Vagina (tissue), 2 donors: Measurements from ENCODE around the gene SUGCT. TPM values are rescaled to one million over a fixed set of nuclear protein-coding genes. Genes with fewer than 3 reads are reported as not detected.

ENCODE experiments used
- DNase-seq, 2 donors: peaks; one replicate each; pipeline ENCODE4 v3.0.0-alpha.2; 2017; ENCODE audit errors: extremely low spot score in 2 of 2
- H3K27ac ChIP-seq: fragments of 200-600 bp; sonication (generic); one replicate; pipeline ENCODE4 v1.5.1; 2019
- H3K27me3 ChIP-seq: fragments of 200-600 bp; sonication (generic); one replicate; pipeline ENCODE4 v1.5.1; 2019
- H3K36me3 ChIP-seq, 2 donors: fragments of 200-600 bp; sonication (generic); one replicate each; pipeline ENCODE4 v1.5.1; 2017 to 2019
- H3K4me1 ChIP-seq: fragments of 200-600 bp; sonication (generic); one replicate; pipeline ENCODE4 v1.5.1; 2019
- H3K4me3 ChIP-seq, 2 donors: fragments of 200-600 bp; sonication (generic); 1 replicate in 1 of 2; 2 replicates in 1 of 2; pipeline ENCODE4 v1.5.1; 2016 to 2019
- H3K9me3 ChIP-seq: fragments of 200-600 bp; sonication (generic); one replicate; pipeline ENCODE4 v1.5.1; 2019
- POLR2A ChIP-seq, 2 donors: fragments of 450-650 bp; IDR thresholded peaks; one replicate each; pipeline ENCODE4 v1.6.1; 2017; ENCODE audit warnings: antibody characterized with exemption in 2 of 2, mild to moderate bottlenecking in 2 of 2, moderate library complexity in 2 of 2
- POLR2AphosphoS5 ChIP-seq, 2 donors: sonication (generic); formaldehyde crosslinking; IDR thresholded peaks; one replicate each; pipeline ENCODE4 v1.9.0; 2017; ENCODE audit warnings: antibody characterized with exemption in 2 of 2, mild to moderate bottlenecking in 2 of 2, low read depth in 1 of 2; ENCODE audit not compliant: insufficient read depth in 1 of 2
- intact Hi-C: fragments of 100-400 bp; cut with DNase I; formaldehyde crosslinking; loops from one replicate; pipeline ENCODE4 v1.15.1; 2023
- total RNA-seq: library from RNA; depleted of rRNA; stranded (reverse); fragments of >200 nt; gene quantifications from one replicate; pipeline ENCODE4 v1.2.3, GENCODE V29; 2016
- TF ChIP-seq, protein P1 (sequence below), 3 experiments: fragments of 450-650 bp in 2 of 3; fragments of 200-600 bp in 1 of 3; sonication (generic) in 1 of 3; IDR thresholded peaks; one replicate each; pipeline ENCODE4 v1.5.1; 2017 to 2019; ENCODE audit warnings: antibody characterized with exemption in 3 of 3, mild to moderate bottlenecking in 2 of 3, moderate library complexity in 2 of 3

Gene SUGCT
- total RNA-seq, 1 donor from 2014 or later, result 2.2 TPM

- no peaks in the 10 kb centered on the region for H3K36me3 ChIP-seq
- no peak overlapping the region for H3K4me3 ChIP-seq
- intact Hi-C loops, result no loop called here
- H3K9me3 ChIP-seq, result no peaks in the 10 kb centered on the region
- DNase-seq, result no peak
- TF ChIP-seq POLR2AphosphoS5 (IDR thresholded peaks at IDR 0.05; ENCODE audit: insufficient read depth in 1 of 2, low read depth in 1 of 2), result no peak
- no peaks in the 10 kb centered on the region for H3K27me3 ChIP-seq
- H3K27ac ChIP-seq, result no peak overlapping the region
- H3K4me1 ChIP-seq, result no peaks in the 10 kb centered on the region
These were observed 247.3 kb downstream of the SUGCT start for GRCh38 chr7:40382145-40382544.

- H3K27ac ChIP-seq, result no peak overlapping the region
- H3K9me3 ChIP-seq, result no peaks in the 10 kb centered on the region
- no peak for DNase-seq
- intact Hi-C loops, result no loop called here
- no peaks in the 10 kb centered on the region for H3K36me3 ChIP-seq
- no peaks in the 10 kb centered on the region for H3K4me1 ChIP-seq
- no peaks in the 10 kb centered on the region for H3K27me3 ChIP-seq
- H3K4me3 ChIP-seq, result no peak overlapping the region
- TF ChIP-seq, protein P1, sequence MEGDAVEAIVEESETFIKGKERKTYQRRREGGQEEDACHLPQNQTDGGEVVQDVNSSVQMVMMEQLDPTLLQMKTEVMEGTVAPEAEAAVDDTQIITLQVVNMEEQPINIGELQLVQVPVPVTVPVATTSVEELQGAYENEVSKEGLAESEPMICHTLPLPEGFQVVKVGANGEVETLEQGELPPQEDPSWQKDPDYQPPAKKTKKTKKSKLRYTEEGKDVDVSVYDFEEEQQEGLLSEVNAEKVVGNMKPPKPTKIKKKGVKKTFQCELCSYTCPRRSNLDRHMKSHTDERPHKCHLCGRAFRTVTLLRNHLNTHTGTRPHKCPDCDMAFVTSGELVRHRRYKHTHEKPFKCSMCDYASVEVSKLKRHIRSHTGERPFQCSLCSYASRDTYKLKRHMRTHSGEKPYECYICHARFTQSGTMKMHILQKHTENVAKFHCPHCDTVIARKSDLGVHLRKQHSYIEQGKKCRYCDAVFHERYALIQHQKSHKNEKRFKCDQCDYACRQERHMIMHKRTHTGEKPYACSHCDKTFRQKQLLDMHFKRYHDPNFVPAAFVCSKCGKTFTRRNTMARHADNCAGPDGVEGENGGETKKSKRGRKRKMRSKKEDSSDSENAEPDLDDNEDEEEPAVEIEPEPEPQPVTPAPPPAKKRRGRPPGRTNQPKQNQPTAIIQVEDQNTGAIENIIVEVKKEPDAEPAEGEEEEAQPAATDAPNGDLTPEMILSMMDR (IDR thresholded peaks at IDR 0.05), result no peak
- TF ChIP-seq POLR2A (IDR thresholded peaks at IDR 0.05), result no peak
- no peak for TF ChIP-seq POLR2AphosphoS5 (IDR thresholded peaks at IDR 0.05; ENCODE audit: insufficient read depth in 1 of 2, low read depth in 1 of 2)
These were observed 258.9 kb downstream of the SUGCT start for GRCh38 chr7:40393660-40394059.

DNA sequence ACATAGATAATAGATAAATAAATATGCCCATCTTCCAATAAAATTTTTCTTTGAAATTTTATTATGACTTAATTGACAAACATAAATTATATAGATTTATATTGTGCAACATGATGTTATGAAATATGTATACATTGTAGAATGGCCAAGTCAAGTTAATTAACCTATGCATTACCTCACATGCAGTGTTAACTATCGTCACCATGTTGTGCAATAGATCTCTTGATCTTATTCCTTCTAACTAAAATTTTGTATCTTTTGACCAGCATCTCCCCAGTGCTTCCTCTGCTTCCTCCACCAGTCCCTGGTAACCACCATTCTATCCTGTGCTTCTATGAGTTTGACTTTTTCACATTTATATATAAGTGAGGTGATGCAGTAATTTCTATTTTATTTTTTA lies 259.6 kb downstream of the SUGCT start:
- no peak for DNase-seq
- no peak overlapping the region for H3K27ac ChIP-seq
- no peaks in the 10 kb centered on the region for H3K27me3 ChIP-seq
- intact Hi-C loops, result no loop called here
- no peak overlapping the region for H3K4me3 ChIP-seq
- no peak for TF ChIP-seq POLR2A (IDR thresholded peaks at IDR 0.05)
- TF ChIP-seq POLR2AphosphoS5 (IDR thresholded peaks at IDR 0.05; ENCODE audit: insufficient read depth in 1 of 2, low read depth in 1 of 2), result no peak
- TF ChIP-seq, protein P1 (IDR thresholded peaks at IDR 0.05), result no peak
- H3K36me3 ChIP-seq, result no peaks in the 10 kb centered on the region
- no peaks in the 10 kb centered on the region for H3K4me1 ChIP-seq
- no peaks in the 10 kb centered on the region for H3K9me3 ChIP-seq

DNA sequence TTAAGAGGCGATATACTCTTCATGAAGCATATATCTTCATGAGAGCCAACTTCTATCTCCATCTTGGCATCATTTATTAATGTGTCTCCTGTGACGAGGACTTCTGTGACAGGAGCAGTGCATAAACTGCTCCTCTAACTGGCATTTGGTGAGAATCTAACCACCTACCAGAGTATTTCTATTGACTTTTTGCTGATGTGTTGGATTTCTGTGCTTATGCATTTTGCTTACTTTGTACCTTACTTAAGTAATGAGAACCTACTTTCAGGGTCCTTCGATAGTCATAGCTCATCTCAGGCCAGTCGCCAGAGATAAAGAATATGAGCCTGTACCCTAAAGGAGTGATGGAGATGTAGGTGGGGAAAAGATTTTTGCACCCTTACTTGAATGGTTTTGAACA lies 265.7 kb downstream of the SUGCT start:
- H3K27me3 ChIP-seq, result no peaks in the 10 kb centered on the region
- H3K36me3 ChIP-seq, result no peaks in the 10 kb centered on the region
- intact Hi-C loops, result no loop called here
- H3K9me3 ChIP-seq, result no peaks in the 10 kb centered on the region
- no peak for DNase-seq
- TF ChIP-seq POLR2A (IDR thresholded peaks at IDR 0.05) (no peak), POLR2AphosphoS5 (IDR thresholded peaks at IDR 0.05; ENCODE audit: insufficient read depth in 1 of 2, low read depth in 1 of 2) (no peak)
- TF ChIP-seq, protein P1 (IDR thresholded peaks at IDR 0.05), result no peak
- no peaks in the 10 kb centered on the region for H3K4me1 ChIP-seq
- H3K27ac ChIP-seq, result no peak overlapping the region
- no peak overlapping the region for H3K4me3 ChIP-seq

DNA sequence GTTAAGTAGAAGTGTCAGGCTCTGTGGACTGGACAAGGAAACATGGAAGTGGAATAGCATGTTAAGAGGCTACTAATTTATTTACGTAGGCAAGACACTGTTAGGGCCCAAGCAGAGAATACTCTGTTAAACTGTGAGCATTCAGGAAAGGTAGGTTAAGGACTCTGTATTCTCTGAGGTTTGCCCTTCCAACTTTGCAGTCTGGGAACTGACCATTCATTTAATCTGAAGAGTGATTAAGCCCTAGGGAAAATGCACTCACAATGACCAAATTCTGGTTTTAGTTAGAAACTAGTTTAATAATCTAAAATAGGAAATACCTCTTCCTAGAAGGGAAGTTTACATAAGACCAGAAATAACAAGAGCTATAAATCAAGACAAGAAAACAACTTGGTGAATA lies 266.6 kb downstream of the SUGCT start:
- Histone ChIP-seq H3K27ac (no peak overlapping the region), H3K36me3 (no peaks in the 10 kb centered on the region), H3K4me1 (no peaks in the 10 kb centered on the region), H3K27me3 (no peaks in the 10 kb centered on the region), H3K9me3 (no peaks in the 10 kb centered on the region), H3K4me3 (no peak overlapping the region)
- DNase-seq, result no peak
- TF ChIP-seq, protein P1 (IDR thresholded peaks at IDR 0.05), result no peak
- TF ChIP-seq POLR2A (IDR thresholded peaks at IDR 0.05), result no peak
- TF ChIP-seq POLR2AphosphoS5 (IDR thresholded peaks at IDR 0.05; ENCODE audit: insufficient read depth in 1 of 2, low read depth in 1 of 2), result no peak
- intact Hi-C loops, result no loop called here

GRCh38 chr7:40402661-40403060 lies 267.9 kb downstream of the SUGCT start:
- Histone ChIP-seq H3K27ac (no peak overlapping the region), H3K4me3 (no peak overlapping the region), H3K9me3 (no peaks in the 10 kb centered on the region), H3K27me3 (no peaks in the 10 kb centered on the region), H3K4me1 (no peaks in the 10 kb centered on the region), H3K36me3 (no peaks in the 10 kb centered on the region)
- intact Hi-C loops, result no loop called here
- TF ChIP-seq POLR2A (IDR thresholded peaks at IDR 0.05), result no peak
- TF ChIP-seq, protein P1 (IDR thresholded peaks at IDR 0.05), result no peak
- no peak for TF ChIP-seq POLR2AphosphoS5 (IDR thresholded peaks at IDR 0.05; ENCODE audit: insufficient read depth in 1 of 2, low read depth in 1 of 2)
- no peak for DNase-seq
